Uterus (tissue), 4 donors: ENCODE measurements around the gene IQCH. TPM values are rescaled to one million over a fixed set of nuclear protein-coding genes. Genes with fewer than 3 reads are reported as not detected.

Experiments used
- DNase-seq, 2 donors: peaks; one replicate each; pipeline ENCODE4 v3.0.0-alpha.2; 2019 to 2020
- H3K27ac ChIP-seq, 2 donors: fragments of 200-600 bp; sonication (generic); 1 replicate in 1 of 2; 2 replicates in 1 of 2; pipeline ENCODE4 v1.5.1; 2016 to 2018
- H3K27me3 ChIP-seq, 2 donors: fragments of 200-600 bp; sonication (generic); one replicate each; pipeline ENCODE4 v1.5.1; 2018 to 2019; ENCODE audit warnings: control low read depth in 1 of 2
- H3K36me3 ChIP-seq, 2 donors: fragments of 200-600 bp; sonication (generic); one replicate each; pipeline ENCODE4 v1.5.1; 2019; ENCODE audit warnings: control low read depth in 1 of 2
- H3K4me1 ChIP-seq, 2 donors: fragments of 200-600 bp; sonication (generic); one replicate each; pipeline ENCODE4 v1.5.1; 2018 to 2019; ENCODE audit warnings: control low read depth in 1 of 2
- H3K4me3 ChIP-seq, 2 donors: fragments of 200-600 bp; sonication (generic); 1 replicate in 1 of 2; 2 replicates in 1 of 2; pipeline ENCODE4 v1.5.1; 2018 to 2019; ENCODE audit warnings: mild to moderate bottlenecking in 1 of 2
- H3K9me3 ChIP-seq, 2 donors: fragments of 200-600 bp; sonication (generic); one replicate each; pipeline ENCODE4 v1.5.1; 2019; ENCODE audit warnings: control low read depth in 1 of 2
- POLR2A ChIP-seq, 2 donors: fragments of 450-650 bp; IDR thresholded peaks; one replicate each; pipeline ENCODE4 v1.6.1; 2016; ENCODE audit warnings: antibody characterized with exemption in 2 of 2, mild to moderate bottlenecking in 1 of 2, moderate library complexity in 1 of 2
- intact Hi-C: fragments of 100-400 bp; cut with DNase I; formaldehyde crosslinking; loops from one replicate; pipeline ENCODE4 v1.15.1; 2023; ENCODE audit warnings: low total_unique reads
- total RNA-seq, 4 donors: library from RNA; depleted of rRNA in 3 of 4; stranded (reverse); fragments of >200 nt in 3 of 4; gene quantifications; one replicate each; pipeline versions ENCODE4 v1.1.0 to v1.2.4, GENCODE V29; 2014 to 2023
- TF ChIP-seq, protein P1 (sequence below), 4 experiments: fragments of 200-600 bp in 2 of 4; fragments of 450-650 bp in 2 of 4; sonication (generic) in 2 of 4; IDR thresholded peaks; one replicate each; pipeline ENCODE4 v1.5.1; 2016 to 2019; ENCODE audit warnings: antibody characterized with exemption in 4 of 4, mild to moderate bottlenecking in 2 of 4, moderate library complexity in 1 of 4
- donor health status: DM: yes; HTN: yes; CAD: no.

Gene IQCH
- total RNA-seq, 4 donors from 2014 or later: 0.26 to 3.0 (median 1.7) TPM

DNA sequence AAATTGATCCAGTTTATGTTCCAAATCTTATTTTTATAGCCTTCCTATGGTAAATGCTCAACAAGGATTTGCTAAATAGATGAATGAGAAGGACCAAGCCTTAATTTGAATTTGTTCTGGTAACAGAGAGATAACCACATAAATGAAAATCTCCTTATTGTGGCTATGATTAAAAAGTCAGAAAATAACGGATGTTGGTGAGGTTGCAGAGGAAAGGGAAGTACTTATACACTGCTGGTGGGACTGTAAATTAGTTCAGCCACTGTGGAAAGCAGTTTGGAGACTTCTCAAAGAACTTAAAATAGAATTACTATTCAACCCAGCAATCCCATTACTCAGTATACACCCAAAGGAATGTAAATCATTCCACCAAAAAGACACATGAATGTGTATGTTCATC is 26.3 kb upstream of the IQCH start:
- Histone ChIP-seq H3K9me3 (no peaks in the 10 kb centered on the region), H3K36me3 (no peaks in the 10 kb centered on the region), H3K27me3 (no peaks in the 10 kb centered on the region), H3K27ac (no peak overlapping the region), H3K4me3 (no peak overlapping the region), H3K4me1 (no peaks in the 10 kb centered on the region)
- no peak for DNase-seq
- intact Hi-C loops: no loop called here
- no peak for TF ChIP-seq POLR2A (IDR thresholded peaks at IDR 0.05)
- TF ChIP-seq, protein P1, sequence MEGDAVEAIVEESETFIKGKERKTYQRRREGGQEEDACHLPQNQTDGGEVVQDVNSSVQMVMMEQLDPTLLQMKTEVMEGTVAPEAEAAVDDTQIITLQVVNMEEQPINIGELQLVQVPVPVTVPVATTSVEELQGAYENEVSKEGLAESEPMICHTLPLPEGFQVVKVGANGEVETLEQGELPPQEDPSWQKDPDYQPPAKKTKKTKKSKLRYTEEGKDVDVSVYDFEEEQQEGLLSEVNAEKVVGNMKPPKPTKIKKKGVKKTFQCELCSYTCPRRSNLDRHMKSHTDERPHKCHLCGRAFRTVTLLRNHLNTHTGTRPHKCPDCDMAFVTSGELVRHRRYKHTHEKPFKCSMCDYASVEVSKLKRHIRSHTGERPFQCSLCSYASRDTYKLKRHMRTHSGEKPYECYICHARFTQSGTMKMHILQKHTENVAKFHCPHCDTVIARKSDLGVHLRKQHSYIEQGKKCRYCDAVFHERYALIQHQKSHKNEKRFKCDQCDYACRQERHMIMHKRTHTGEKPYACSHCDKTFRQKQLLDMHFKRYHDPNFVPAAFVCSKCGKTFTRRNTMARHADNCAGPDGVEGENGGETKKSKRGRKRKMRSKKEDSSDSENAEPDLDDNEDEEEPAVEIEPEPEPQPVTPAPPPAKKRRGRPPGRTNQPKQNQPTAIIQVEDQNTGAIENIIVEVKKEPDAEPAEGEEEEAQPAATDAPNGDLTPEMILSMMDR (IDR thresholded peaks at IDR 0.05): no peak

DNA sequence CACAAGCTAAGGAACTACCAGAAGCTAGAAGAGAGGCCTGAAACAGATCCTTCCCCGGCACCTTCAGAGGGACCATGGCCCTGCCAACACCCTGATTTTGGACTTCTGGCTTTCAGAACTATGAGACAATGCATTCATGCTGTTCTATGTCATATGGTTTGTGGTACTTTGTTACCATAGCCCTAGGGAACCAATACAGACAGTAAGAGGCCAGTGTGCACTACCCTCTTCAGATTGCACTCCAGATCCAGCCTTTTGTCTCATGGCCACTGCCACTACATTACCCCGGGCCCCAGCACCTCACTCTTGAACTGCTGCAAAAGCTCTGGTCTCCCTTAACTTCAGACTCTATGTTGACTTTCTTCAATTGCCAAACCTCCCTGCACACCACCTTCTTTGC is 24.1 kb upstream of the IQCH start:
- Histone ChIP-seq H3K27me3 (no peaks in the 10 kb centered on the region), H3K36me3 (no peaks in the 10 kb centered on the region), H3K4me3 (no peak overlapping the region), H3K9me3 (no peaks in the 10 kb centered on the region), H3K27ac (no peak overlapping the region), H3K4me1 (no peaks in the 10 kb centered on the region)
- no peak for DNase-seq
- intact Hi-C loops: no loop called here
- TF ChIP-seq, protein P1 (IDR thresholded peaks at IDR 0.05): no peak
- no peak for TF ChIP-seq POLR2A (IDR thresholded peaks at IDR 0.05)

DNA sequence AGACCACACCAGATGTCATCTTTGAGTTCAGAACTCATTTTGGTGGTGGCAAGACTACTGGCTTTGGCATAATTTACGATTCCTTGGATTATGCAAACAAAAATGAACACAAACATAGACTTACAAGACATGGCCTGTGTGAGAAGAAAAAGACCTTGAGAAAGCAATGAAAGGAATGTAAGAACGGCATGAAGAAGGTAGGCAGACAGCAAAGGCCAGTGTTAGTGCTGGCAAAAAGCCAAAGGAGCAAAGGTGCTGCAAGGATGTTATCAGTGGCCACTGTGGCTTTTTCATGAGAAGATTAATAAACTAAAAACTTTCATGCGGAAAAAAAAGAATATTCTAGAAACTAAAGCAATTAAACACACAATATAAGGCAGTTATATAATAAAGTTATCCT is 22.0 kb upstream of the IQCH start:
- no peaks in the 10 kb centered on the region for H3K9me3 ChIP-seq
- no peak for DNase-seq
- no peaks in the 10 kb centered on the region for H3K4me1 ChIP-seq
- intact Hi-C loops: no loop called here
- no peak overlapping the region for H3K27ac ChIP-seq
- no peaks in the 10 kb centered on the region for H3K36me3 ChIP-seq
- no peak for TF ChIP-seq POLR2A (IDR thresholded peaks at IDR 0.05)
- TF ChIP-seq, protein P1 (IDR thresholded peaks at IDR 0.05): no peak
- no peak overlapping the region for H3K4me3 ChIP-seq
- no peaks in the 10 kb centered on the region for H3K27me3 ChIP-seq

DNA sequence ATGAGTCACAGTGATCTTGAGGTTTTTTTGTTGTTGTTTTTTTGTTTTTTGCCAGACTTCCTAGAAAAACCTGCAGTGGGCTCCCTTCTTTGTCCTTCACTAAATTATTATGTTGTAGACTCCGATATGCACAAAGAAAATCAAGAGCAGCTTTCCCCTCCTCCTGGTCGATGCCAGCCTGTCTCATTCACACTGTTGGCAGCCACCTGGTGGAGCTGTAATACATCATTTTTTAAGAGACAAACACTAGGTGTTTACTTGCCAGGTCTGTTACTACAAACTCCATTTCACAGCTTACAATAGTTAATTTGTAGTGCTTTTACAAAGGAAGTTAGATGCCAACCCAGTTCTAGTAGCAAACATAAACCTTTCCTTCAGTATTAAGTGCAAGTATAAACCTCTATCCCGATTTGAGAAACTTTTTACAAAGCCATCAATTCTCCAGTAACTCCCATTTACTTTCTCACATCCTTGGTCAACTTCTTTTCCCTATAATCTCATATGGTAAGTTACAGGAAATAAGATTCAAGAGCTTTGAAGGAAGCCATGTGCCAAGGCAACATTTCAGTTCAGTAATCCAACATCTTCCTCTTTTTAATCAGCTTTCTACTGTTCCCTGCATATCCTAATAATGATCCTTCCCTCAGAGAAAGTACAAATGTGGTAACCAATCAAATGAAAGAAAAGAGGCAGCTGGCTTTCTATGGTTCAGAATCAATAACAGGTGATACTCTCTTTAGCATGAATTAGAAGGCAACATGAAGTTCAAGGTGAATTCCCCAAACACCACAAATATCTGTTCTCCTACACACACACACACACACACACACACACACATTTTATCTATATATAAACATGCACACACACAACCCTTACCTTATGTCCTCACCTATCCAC is 14.1 kb upstream of the IQCH start:
- Histone ChIP-seq H3K36me3 (no peaks in the 10 kb centered on the region), H3K4me1 (no peaks in the 10 kb centered on the region), H3K9me3 (no peaks in the 10 kb centered on the region), H3K4me3 (no peak overlapping the region), H3K27ac (no peak overlapping the region), H3K27me3 (no peaks in the 10 kb centered on the region)
- DNase-seq: no peak
- no peak for TF ChIP-seq POLR2A (IDR thresholded peaks at IDR 0.05)
- TF ChIP-seq, protein P1 (IDR thresholded peaks at IDR 0.05): no peak
- intact Hi-C loops: no loop called here

DNA sequence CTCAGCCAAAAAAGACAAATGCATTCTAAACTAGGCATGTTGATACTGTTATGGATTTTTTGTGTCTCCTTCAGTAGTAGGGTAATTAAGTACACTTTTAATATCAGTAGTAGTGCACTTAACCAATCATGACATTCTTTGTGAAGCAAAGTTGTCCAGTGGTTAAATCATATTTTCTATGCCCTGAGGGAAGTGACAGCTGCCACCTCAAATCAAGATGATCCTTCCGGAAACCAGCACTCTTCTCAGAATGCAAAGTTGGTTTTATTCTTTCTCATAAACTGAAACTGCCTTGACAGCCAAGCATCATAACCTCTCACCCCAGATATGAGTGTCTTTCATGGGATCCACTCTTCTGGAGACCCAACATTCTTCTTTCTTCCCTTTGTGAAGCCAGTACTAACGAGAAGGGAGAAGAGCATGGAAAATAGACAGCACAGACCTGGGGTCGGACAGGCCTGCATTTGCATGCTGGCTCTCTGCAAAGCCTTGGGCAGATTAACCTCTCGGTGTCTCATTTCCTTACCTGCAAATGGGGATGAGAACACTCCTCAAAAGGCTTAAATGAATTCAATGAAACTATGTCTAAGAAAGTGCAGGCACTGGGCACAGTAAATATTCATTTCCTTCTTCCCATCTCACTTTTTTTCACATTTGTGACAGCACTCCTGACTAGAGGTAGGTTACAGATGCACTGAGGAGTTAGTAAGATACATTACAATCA is 13.3 kb upstream of the IQCH start:
- no peak for TF ChIP-seq POLR2A (IDR thresholded peaks at IDR 0.05)
- TF ChIP-seq, protein P1 (IDR thresholded peaks at IDR 0.05): no peak
- H3K27me3 ChIP-seq: no peaks in the 10 kb centered on the region
- no peaks in the 10 kb centered on the region for H3K4me1 ChIP-seq
- H3K27ac ChIP-seq: no peak overlapping the region
- intact Hi-C loops: no loop called here
- DNase-seq: no peak
- no peak overlapping the region for H3K4me3 ChIP-seq
- H3K36me3 ChIP-seq: no peaks in the 10 kb centered on the region
- H3K9me3 ChIP-seq: no peaks in the 10 kb centered on the region
